Ovary (tissue), 9 donors: ENCODE results near the gene PCDH18. TPM values are rescaled to one million over a fixed set of nuclear protein-coding genes. Genes with fewer than 3 reads are reported as not detected.

ENCODE experiments used
- DNase-seq, 5 donors: peaks; one replicate each; pipeline ENCODE4 v3.0.0-alpha.2; 2019 to 2020
- H3K27ac ChIP-seq, 2 donors: fragments of 200-600 bp; one replicate each; pipeline versions ENCODE4 v1.5.1 to v1.8.0; 2019 to 2022
- H3K27me3 ChIP-seq: fragments of 200-600 bp; one replicate; pipeline ENCODE4 v1.8.0; 2022
- H3K36me3 ChIP-seq: fragments of 200-600 bp; sonication (generic); one replicate; pipeline ENCODE4 v1.5.1; 2019
- H3K4me1 ChIP-seq: one replicate; pipeline ENCODE4 v1.8.1; 2013; ENCODE audit warnings: mild to moderate bottlenecking, moderate library complexity; ENCODE audit not compliant: insufficient read depth
- H3K4me3 ChIP-seq: fragments of 200-600 bp; sonication (generic); one replicate; pipeline ENCODE4 v1.5.1; 2017
- H3K9me3 ChIP-seq, 2 donors: fragments of 200-600 bp in 1 of 2; sonication (generic) in 1 of 2; one replicate each; pipeline versions ENCODE4 v1.5.1 to v1.8.1; 2013 to 2019; ENCODE audit warnings: mild to moderate bottlenecking in 1 of 2, moderate library complexity in 1 of 2
- CTCF ChIP-seq, 3 donors: fragments of 450-650 bp in 2 of 3; fragments of 200-600 bp in 1 of 3; IDR thresholded peaks; one replicate each; pipeline versions ENCODE4 v1.5.1 to v1.8.0; 2016 to 2022; ENCODE audit warnings: antibody characterized with exemption in 3 of 3, mild to moderate bottlenecking in 1 of 3
- EP300 ChIP-seq: sonication (generic); formaldehyde crosslinking; IDR thresholded peaks from one replicate; pipeline ENCODE4 v1.6.1; 2017; ENCODE audit warnings: antibody characterized with exemption
- POLR2A ChIP-seq: fragments of 450-650 bp; IDR thresholded peaks from one replicate; pipeline ENCODE4 v1.6.1; 2017; ENCODE audit warnings: antibody characterized with exemption, mild to moderate bottlenecking, moderate library complexity
- intact Hi-C, 4 donors: fragments of 100-400 bp; cut with DNase I; formaldehyde crosslinking; loops; one replicate each; pipeline versions ENCODE4 v1.11.0 to v1.15.1; 2022 to 2023
- polyA plus RNA-seq, 2 donors: library from polyadenylated mRNA; stranded (reverse); fragments of 200-250 nt in 1 of 2; fragments of 350-450 nt in 1 of 2; fragmentation: Illumina TruSeq in 1 of 2; extraction: RNeasy Lipid Tissue Mini Kit (QIAGEN cat#74804) in 1 of 2; gene quantifications; one replicate each; pipeline ENCODE4 v1.2.3, GENCODE V29; 2013 to 2014
- total RNA-seq, 7 donors: library from RNA; depleted of rRNA in 2 of 7; stranded (reverse); fragments of >200 nt in 2 of 7; fragmentation: NEBNext Ultra II Directional in 3 of 7; extraction: Animal tissue kit (Norgen Biotek cat#: 25700) in 3 of 7; gene quantifications; one replicate each; pipeline versions ENCODE4 v1.1.0 to v1.2.4, GENCODE V29; 2016 to 2023
- donor health status: DM: no; HTN: no; CAD: no; lungs with moderate emphysema.
- donor health status: DM: no; HTN: no; CAD: no.
- donor health status: Bipolar disorder and iron deficiency.
- donor health status: DM: yes; HTN: yes; CAD: no.
- donor health status: DM: no; HTN: no; CAD: no.
- donor health status: DM: yes; HTN: yes; CAD: no.

The PCDH18 gene
- total and polyA plus RNA-seq, 9 donors: 14.1 to 48.4 (median 15.7) TPM

DNA sequence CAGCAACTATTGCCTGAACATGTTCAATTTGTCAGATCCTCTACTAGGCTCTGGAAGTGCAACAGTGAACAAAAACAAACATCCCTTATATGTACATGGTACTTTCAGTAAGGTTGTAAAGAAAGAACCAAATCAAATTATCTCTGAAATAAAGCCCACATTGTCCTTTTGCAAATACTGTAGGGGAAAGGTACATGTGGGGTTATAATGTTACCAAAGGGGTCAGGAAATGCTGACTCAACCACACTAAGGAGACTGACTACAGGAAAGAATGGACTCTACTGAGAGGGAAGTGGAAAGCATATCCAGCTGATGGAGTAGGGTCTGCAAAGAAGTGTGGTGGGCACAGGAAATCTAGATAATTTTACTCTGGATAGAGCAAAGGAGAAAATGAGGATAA, 61.5 kb downstream of the PCDH18 start:
- no peaks in the 10 kb centered on the region for H3K36me3 ChIP-seq
- intact Hi-C loops: no loop called here
- H3K4me1 ChIP-seq: no peaks in the 10 kb centered on the region
- no peaks in the 10 kb centered on the region for H3K27me3 ChIP-seq
- H3K9me3 ChIP-seq: no peaks in the 10 kb centered on the region
- H3K4me3 ChIP-seq: no peak overlapping the region
- TF ChIP-seq POLR2A: no peak
- TF ChIP-seq CTCF (IDR thresholded peaks at IDR 0.05): no peak
- no peak for TF ChIP-seq EP300
- no peak overlapping the region for H3K27ac ChIP-seq
- no peak for DNase-seq
